ENCODE data around the gene OR13C8.

OR13C8 gene

GRCh38 chr9:104617418-104617817 lies 48.5 kb downstream of the OR13C8 start:
- no peak for DNase-seq (ENCODE audit: low read depth)

- no peak for DNase-seq (ENCODE audit: low read depth)
These were observed 49.1 kb downstream of the OR13C8 start, which contains the start of gene OR13C9 for GRCh38 chr9:104618104-104618503. OR13C9 (minus strand) TSS chr9:104618204; CDS start chr9:104618204, 0 bp downstream.

All from activated T-helper 1 cell treated with Interleukin-2 at 50 U/mL for 16 hours (primary cell).